Measurements from ENCODE around the gene TANC1. TPM values are rescaled to one million over a fixed set of nuclear protein-coding genes. Genes with fewer than 3 reads are reported as not detected.

Gene TANC1
- total RNA-seq, 6 donors from 2014 or later: 41.6 to 101 (median 75.5) TPM

DNA sequence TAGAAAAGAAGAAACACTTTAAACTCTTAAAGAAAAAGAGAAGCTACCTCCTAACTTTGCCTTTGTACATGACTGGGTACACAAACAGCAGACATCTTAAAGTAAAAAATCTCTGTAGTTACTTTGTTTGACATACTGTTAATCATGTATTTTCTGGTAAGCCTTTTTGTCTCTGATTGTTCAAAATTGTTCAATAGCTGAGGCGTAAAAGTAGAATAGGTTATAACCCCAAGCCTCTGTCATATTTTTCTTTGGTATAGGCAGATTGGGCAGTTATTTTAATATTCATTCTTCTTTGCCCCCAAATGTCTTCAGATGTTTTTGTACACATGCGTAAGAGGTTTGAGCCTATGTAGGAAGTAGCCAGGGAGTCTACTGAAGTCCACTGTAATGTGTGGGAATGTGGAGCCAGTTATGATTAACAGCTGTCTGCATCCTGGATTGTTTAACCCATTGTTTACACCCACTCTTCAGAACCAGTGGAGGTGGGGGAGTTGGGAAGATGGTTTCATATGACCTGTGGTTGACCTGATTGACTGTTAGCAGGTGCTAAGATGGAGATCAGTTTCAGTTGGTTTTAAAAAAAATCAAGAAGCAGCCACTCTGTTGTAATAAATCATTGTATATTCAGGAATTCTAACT, 150.5 kb downstream of the TANC1 start:
- DNase-seq: no peak
- Histone ChIP-seq H3K4me1 (peaks cover 9 to 51% (median 31%) of the 10 kb centered on the region in 4 donors), H3K27me3 (no peaks in the 10 kb centered on the region), H3K4me3 (no peak overlapping the region), H3K36me3 (peaks cover 0 to 6% (median 0%) of the 10 kb centered on the region in 4 donors), H3K27ac (peak overlapping the region in 2 of 4 donors; percentile 17 to 51), H3K9me3 (no peaks in the 10 kb centered on the region)
- ATAC-seq (ENCODE audit: low FRiP score in 2 of 2): no peak
- 62 to 63% methylated on average over 2 of the region's 2 CpGs for WGBS, 2 donors
- no peak for TF ChIP-seq POLR2A (IDR thresholded peaks at IDR 0.05)
- TF ChIP-seq EP300 (IDR thresholded peaks at IDR 0.05): no peak
- TF ChIP-seq, protein P1, sequence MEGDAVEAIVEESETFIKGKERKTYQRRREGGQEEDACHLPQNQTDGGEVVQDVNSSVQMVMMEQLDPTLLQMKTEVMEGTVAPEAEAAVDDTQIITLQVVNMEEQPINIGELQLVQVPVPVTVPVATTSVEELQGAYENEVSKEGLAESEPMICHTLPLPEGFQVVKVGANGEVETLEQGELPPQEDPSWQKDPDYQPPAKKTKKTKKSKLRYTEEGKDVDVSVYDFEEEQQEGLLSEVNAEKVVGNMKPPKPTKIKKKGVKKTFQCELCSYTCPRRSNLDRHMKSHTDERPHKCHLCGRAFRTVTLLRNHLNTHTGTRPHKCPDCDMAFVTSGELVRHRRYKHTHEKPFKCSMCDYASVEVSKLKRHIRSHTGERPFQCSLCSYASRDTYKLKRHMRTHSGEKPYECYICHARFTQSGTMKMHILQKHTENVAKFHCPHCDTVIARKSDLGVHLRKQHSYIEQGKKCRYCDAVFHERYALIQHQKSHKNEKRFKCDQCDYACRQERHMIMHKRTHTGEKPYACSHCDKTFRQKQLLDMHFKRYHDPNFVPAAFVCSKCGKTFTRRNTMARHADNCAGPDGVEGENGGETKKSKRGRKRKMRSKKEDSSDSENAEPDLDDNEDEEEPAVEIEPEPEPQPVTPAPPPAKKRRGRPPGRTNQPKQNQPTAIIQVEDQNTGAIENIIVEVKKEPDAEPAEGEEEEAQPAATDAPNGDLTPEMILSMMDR (IDR thresholded peaks at IDR 0.05): no peak
- TF ChIP-seq POLR2AphosphoS5 (IDR thresholded peaks at IDR 0.05): no peak

DNA sequence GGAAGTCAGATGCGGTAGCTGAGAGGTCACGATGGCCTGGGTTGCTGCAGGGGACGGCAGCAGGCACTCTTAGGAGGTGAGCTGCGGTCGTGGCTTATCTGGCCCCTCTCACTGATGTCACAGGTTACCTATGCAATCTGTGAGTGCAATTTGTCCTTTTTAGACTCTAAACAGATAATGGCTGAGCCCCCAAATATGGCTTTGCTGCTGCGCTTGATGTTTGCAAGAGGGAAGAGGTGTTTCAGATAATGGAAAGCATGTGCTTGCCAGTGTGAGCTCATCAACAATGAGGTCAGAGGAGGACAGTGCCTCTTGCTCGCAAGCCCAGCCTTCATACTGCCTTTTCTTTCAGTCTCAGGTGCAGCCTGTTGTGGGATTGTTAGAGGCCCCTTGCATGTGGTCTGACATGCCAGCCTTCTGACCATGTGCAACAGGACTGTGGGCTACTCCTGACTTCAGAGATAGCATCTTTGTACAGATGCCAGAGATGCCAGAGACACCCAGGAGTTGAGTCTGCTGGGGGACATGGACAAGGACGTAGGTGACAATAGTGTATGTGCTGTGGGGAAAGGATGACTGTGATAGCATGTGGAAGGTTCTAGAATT, 151.3 kb downstream of the TANC1 start:
- 61 to 83% methylated on average over 8 of the region's 8 CpGs for WGBS, 2 donors
- H3K27me3 ChIP-seq: no peaks in the 10 kb centered on the region
- no peak overlapping the region for H3K4me3 ChIP-seq
- H3K27ac ChIP-seq: peak overlapping the region in 1 of 4 donors; percentile 17
- TF ChIP-seq EP300 (IDR thresholded peaks at IDR 0.05): no peak
- TF ChIP-seq POLR2AphosphoS5 (IDR thresholded peaks at IDR 0.05): no peak
- no peak for TF ChIP-seq POLR2A (IDR thresholded peaks at IDR 0.05)
- TF ChIP-seq, protein P1 (IDR thresholded peaks at IDR 0.05): no peak
- no peak for DNase-seq
- no peak for ATAC-seq (ENCODE audit: low FRiP score in 2 of 2)
- H3K4me1 ChIP-seq: peaks cover 16 to 52% (median 38%) of the 10 kb centered on the region in 4 donors
- no peaks in the 10 kb centered on the region for H3K9me3 ChIP-seq
- H3K36me3 ChIP-seq: peaks cover 0 to 6% (median 0%) of the 10 kb centered on the region in 4 donors

DNA sequence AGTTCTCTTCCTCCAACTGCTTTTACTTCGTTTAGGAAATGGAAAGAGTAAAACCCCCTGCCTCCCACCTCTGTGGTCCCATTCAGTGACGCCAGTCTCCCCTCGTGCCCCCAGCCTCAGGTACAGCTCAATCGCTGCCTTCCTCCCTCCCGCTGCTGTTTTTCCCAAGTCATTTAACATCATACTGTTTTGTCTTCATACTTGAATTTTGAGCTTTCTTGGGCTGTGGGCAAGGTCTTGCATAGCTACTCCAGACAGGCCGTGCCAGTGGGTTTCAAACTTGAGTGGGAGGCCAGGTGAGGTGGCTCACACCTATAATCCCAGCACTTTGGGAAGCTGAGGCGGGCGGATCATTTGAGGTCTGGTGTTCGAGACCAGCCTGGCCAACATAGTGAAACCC, 155.3 kb downstream of the TANC1 start:
- Histone ChIP-seq H3K4me1 (peaks cover 14 to 53% (median 33%) of the 10 kb centered on the region in 4 donors), H3K4me3 (no peak overlapping the region), H3K9me3 (no peaks in the 10 kb centered on the region), H3K27me3 (no peaks in the 10 kb centered on the region), H3K36me3 (peaks cover 0 to 6% (median 0%) of the 10 kb centered on the region in 4 donors), H3K27ac (peak overlapping the region; percentile 47 to 64 (median 58))
- TF ChIP-seq POLR2A (IDR thresholded peaks at IDR 0.05): no peak
- no peak for TF ChIP-seq POLR2AphosphoS5 (IDR thresholded peaks at IDR 0.05)
- TF ChIP-seq, protein P1 (IDR thresholded peaks at IDR 0.05): no peak
- ATAC-seq (ENCODE audit: low FRiP score in 2 of 2) (no peak), DNase-seq (no peak)
- WGBS, 2 donors: 92% methylated on average over 9 of the region's 9 CpGs

DNA sequence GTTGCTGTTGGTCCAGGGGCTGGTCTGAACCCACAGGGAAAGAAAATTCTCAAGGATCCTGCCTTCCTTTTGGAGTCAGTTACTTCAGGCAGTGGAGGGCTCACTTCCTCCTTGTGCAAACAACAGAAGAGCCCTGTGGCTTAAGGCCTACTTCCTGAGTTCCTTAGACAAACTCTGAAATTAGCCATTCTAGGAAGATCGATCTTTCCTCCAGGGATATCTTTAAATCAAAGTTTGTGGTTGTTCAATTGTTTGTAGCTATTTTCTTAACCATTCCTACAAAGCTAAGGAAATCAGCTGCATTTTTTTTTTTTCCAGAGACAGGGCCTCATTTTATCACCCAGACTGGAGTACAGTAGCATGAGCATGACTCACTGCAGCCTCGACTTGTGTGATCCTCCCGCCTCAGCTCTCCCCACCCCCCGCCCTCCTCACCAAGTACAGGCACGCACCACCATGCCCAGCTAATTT, 156.0 kb downstream of the TANC1 start:
- Histone ChIP-seq H3K27me3 (no peaks in the 10 kb centered on the region), H3K9me3 (no peaks in the 10 kb centered on the region), H3K4me3 (no peak overlapping the region), H3K27ac (peak overlapping the region; percentile 47 to 64 (median 58)), H3K36me3 (peaks cover 0 to 6% (median 0%) of the 10 kb centered on the region in 4 donors), H3K4me1 (peaks cover 17 to 51% (median 31%) of the 10 kb centered on the region in 4 donors)
- TF ChIP-seq EP300 (IDR thresholded peaks at IDR 0.05) (no peak), POLR2A (IDR thresholded peaks at IDR 0.05) (no peak), POLR2AphosphoS5 (IDR thresholded peaks at IDR 0.05) (no peak)
- TF ChIP-seq, protein P1 (IDR thresholded peaks at IDR 0.05): no peak
- WGBS, 2 donors: 15 to 21% methylated on average over 5 of the region's 5 CpGs
- ATAC-seq (ENCODE audit: low FRiP score in 2 of 2) (peak; percentile 66 to 79), DNase-seq (peak in 1 of 2 donors; percentile 77)
